Neural cell (in vitro differentiated cells): ENCODE results near the gene MMP24.

Experiments
- CTCF ChIP-seq: fragments of 450-650 bp; IDR thresholded peaks from 2 replicates; pipeline ENCODE4 v1.5.1; 2014; ENCODE audit warnings: antibody characterized with exemption, mild to moderate bottlenecking, moderate library complexity; ENCODE audit not compliant: poor library complexity, severe bottlenecking
- EZH2 ChIP-seq: fragments of 200-600, 300-800 bp; shearing (Covaris generic), sonication (generic); IDR thresholded peaks from 2 replicates; pipeline ENCODE4 v1.6.1; 2014; ENCODE audit warnings: antibody characterized with exemption, low read length, borderline replicate concordance, mild to moderate bottlenecking; ENCODE audit not compliant: insufficient read depth, poor library complexity, severe bottlenecking
- POLR2AphosphoS5 ChIP-seq: IDR thresholded peaks from 2 replicates; pipeline ENCODE4 v1.6.1; 2012
- RAD21 ChIP-seq: fragments of 450-650 bp; conservative IDR thresholded peaks from 2 replicates; pipeline ENCODE4 v1.6.1; 2014; ENCODE audit warnings: antibody characterized with exemption, mild to moderate bottlenecking, moderate library complexity

GRCh38 chr20:35216541-35216940 lies 9.9 kb upstream of the MMP24 start:
- TF ChIP-seq RAD21 (no peak), CTCF (no peak), POLR2AphosphoS5 (no peak), EZH2 (no peak)
